ENCODE data around the gene ACADVL. TPM values are rescaled to one million over a fixed set of nuclear protein-coding genes. Genes with fewer than 3 reads are reported as not detected.

ACADVL gene
- polyA plus RNA-seq, 1 donor from 2014 or later: 397 TPM

- Histone ChIP-seq H2AFZ (ENCODE audit: low read depth, low read length) (no peak overlapping the region), H3K79me2 (replicated peaks; ENCODE audit: insufficient read depth, low read length) (peaks cover 51% of the 10 kb centered on the region), H3K27ac (ENCODE audit: low read length) (peak overlapping the region; percentile 99), H3K4me2 (ENCODE audit: low read length) (peak overlapping the region; percentile 99), H3K36me3 (ENCODE audit: insufficient read depth, low read length) (no peaks in the 10 kb centered on the region), H3F3A (ENCODE audit: insufficient read depth, low read length, poor library complexity, severe bottlenecking) (peaks cover 3% of the 10 kb centered on the region), H3K27me3 (ENCODE audit: insufficient read depth, low read depth, low read length) (no peaks in the 10 kb centered on the region), H3K9ac (ENCODE audit: low read length) (peak overlapping the region; percentile 99), H3K9me3 (ENCODE audit: low read length) (no peaks in the 10 kb centered on the region), H3K4me3 (ENCODE audit: low read length) (peak overlapping the region; percentile 75), H3K9me2 (ENCODE audit: insufficient read depth, low read length) (no peaks in the 10 kb centered on the region), H4K20me1 (ENCODE audit: insufficient read depth) (no peaks in the 10 kb centered on the region)
- TF ChIP-seq RAD21 (conservative IDR thresholded peaks at IDR 0.05) (no peak), CTCF (IDR thresholded peaks at IDR 0.05; ENCODE audit: poor library complexity, severe bottlenecking) (no peak), MXI1 (conservative IDR thresholded peaks at IDR 0.05; ENCODE audit: poor library complexity, severe bottlenecking) (no peak), EZH2 (IDR thresholded peaks at IDR 0.05; ENCODE audit: borderline replicate concordance, insufficient read depth, low read length, poor library complexity, severe bottlenecking) (no peak), POLR2AphosphoS5 (IDR thresholded peaks at IDR 0.05) (no peak), TAF1 (IDR thresholded peaks at IDR 0.05; ENCODE audit: low read depth) (no peak)
Measured at GRCh38 chr17:7241090-7241733, 21.5 kb downstream of the ACADVL start.

- H3K9me2 ChIP-seq (ENCODE audit: insufficient read depth, low read length): no peaks in the 10 kb centered on the region
- peak within 1 kb of the TSS; percentile 75 for H3K4me3 ChIP-seq (ENCODE audit: low read length)
- H3K27me3 ChIP-seq (ENCODE audit: insufficient read depth, low read depth, low read length): no peaks in the 10 kb centered on the region
- H3K4me2 ChIP-seq (ENCODE audit: low read length): peak within 1 kb of the TSS; percentile 99
- no peaks in the 10 kb centered on the region for H3K9me3 ChIP-seq (ENCODE audit: low read length)
- H4K20me1 ChIP-seq (ENCODE audit: insufficient read depth): no peaks in the 10 kb centered on the region
- H3F3A ChIP-seq (ENCODE audit: insufficient read depth, low read length, poor library complexity, severe bottlenecking): peaks cover 3% of the 10 kb centered on the region
- TF ChIP-seq TAF1 (IDR thresholded peaks at IDR 0.05; ENCODE audit: low read depth) (no peak), REST (IDR thresholded peaks at IDR 0.05; ENCODE audit: borderline replicate concordance) (peak; percentile 95), SMC3 (conservative IDR thresholded peaks at IDR 0.05; ENCODE audit: poor library complexity) (no peak), CTCF (IDR thresholded peaks at IDR 0.05; ENCODE audit: poor library complexity, severe bottlenecking) (peak; percentile 12), RAD21 (conservative IDR thresholded peaks at IDR 0.05) (peak; percentile 24), MXI1 (conservative IDR thresholded peaks at IDR 0.05; ENCODE audit: poor library complexity, severe bottlenecking) (no peak), EP300 (conservative IDR thresholded peaks at IDR 0.05; ENCODE audit: poor library complexity, severe bottlenecking) (peak; percentile 51), EZH2 (IDR thresholded peaks at IDR 0.05; ENCODE audit: borderline replicate concordance, insufficient read depth, low read length, poor library complexity, severe bottlenecking) (no peak), POLR2AphosphoS5 (IDR thresholded peaks at IDR 0.05) (peak; percentile 92)
- H3K36me3 ChIP-seq (ENCODE audit: insufficient read depth, low read length): no peaks in the 10 kb centered on the region
- peak within 1 kb of the TSS; percentile 99 for H3K9ac ChIP-seq (ENCODE audit: low read length)
- H2AFZ ChIP-seq (ENCODE audit: low read depth, low read length): peak within 1 kb of the TSS; percentile 35
- peaks cover 44% of the 10 kb centered on the region for H3K79me2 ChIP-seq (replicated peaks; ENCODE audit: insufficient read depth, low read length)
- H3K27ac ChIP-seq (ENCODE audit: low read length): peak within 1 kb of the TSS; percentile 99
Measured at GRCh38 chr17:7241783-7242716, 22.3 kb downstream of the ACADVL start, which contains the start of gene GABARAP. Gene GABARAP (minus strand): TSS chr17:7242449. CDS start chr17:7242330, 119 bp downstream.
